ENCODE results near the gene LBHD2. TPM values are rescaled to one million over a fixed set of nuclear protein-coding genes. Genes with fewer than 3 reads are reported as not detected.
A peak's percentile ranks its signal among the peaks of the same experiment; 100 is the strongest.

LBHD2 gene
- total and polyA plus RNA-seq, 8 donors = not detected

- intact Hi-C loops (cut with DNase I) = no loop called here
- no peaks in the 10 kb centered on the region for H3K36me3 ChIP-seq
- no peaks in the 10 kb centered on the region for H3K9me3 ChIP-seq
- peak in 2 of 4 donors; percentile 65 to 75 for DNase-seq
- ATAC-seq = peak; percentile 6
- H3K27me3 ChIP-seq = peaks cover 0 to 37% of the 10 kb centered on the region in 2 donors
- H3K27ac ChIP-seq = peak within 1 kb of the TSS; percentile 26 to 60
- peak within 1 kb of the TSS in 1 of 2 donors; percentile 19 for H3K4me3 ChIP-seq
- TF ChIP-seq CTCF (IDR thresholded peaks at IDR 0.05) = no peak
- peaks cover 3 to 23% of the 10 kb centered on the region in 2 donors for H3K4me1 ChIP-seq
These were observed 10.6 kb downstream of the LBHD2 start, which contains the start of gene EXOC3L4 for GRCh38 chr14:103094406-103095209. Gene EXOC3L4, plus strand, starts transcription at chr14:103094725. Its CDS starts 5,495 bp downstream, at chr14:103100220.

- peaks cover 0 to 42% of the 10 kb centered on the region in 2 donors for H3K27me3 ChIP-seq
- no peaks in the 10 kb centered on the region for H3K9me3 ChIP-seq
- no peak for ATAC-seq
- intact Hi-C loops (cut with DNase I) = no loop called here
- no peak overlapping the region for H3K27ac ChIP-seq
- peak in 1 of 4 donors; percentile 59 for DNase-seq
- no peak for TF ChIP-seq CTCF (IDR thresholded peaks at IDR 0.05)
- H3K36me3 ChIP-seq = no peaks in the 10 kb centered on the region
- H3K4me1 ChIP-seq = peaks cover 3 to 23% of the 10 kb centered on the region in 2 donors
- H3K4me3 ChIP-seq = peak overlapping the region in 1 of 2 donors; percentile 19
These were observed 11.3 kb downstream of the LBHD2 start for GRCh38 chr14:103095210-103095778.

GRCh38 chr14:103096387-103096786 lies 12.4 kb downstream of the LBHD2 start:
- DNase-seq (no peak), ATAC-seq (no peak)
- no peaks in the 10 kb centered on the region for H3K36me3 ChIP-seq
- H3K4me1 ChIP-seq = peaks cover 0 to 17% of the 10 kb centered on the region in 2 donors
- no peaks in the 10 kb centered on the region for H3K9me3 ChIP-seq
- no peak overlapping the region for H3K4me3 ChIP-seq
- no peak for TF ChIP-seq CTCF (IDR thresholded peaks at IDR 0.05)
- peaks cover 0 to 42% of the 10 kb centered on the region in 2 donors for H3K27me3 ChIP-seq
- intact Hi-C loops (cut with DNase I) = no loop called here
- H3K27ac ChIP-seq = no peak overlapping the region

GRCh38 chr14:103097244-103097993 lies 13.4 kb downstream of the LBHD2 start:
- DNase-seq = peak in 1 of 4 donors; percentile 61
- ATAC-seq = no peak
- Histone ChIP-seq H3K27ac (no peak overlapping the region), H3K27me3 (peaks cover 9 to 47% of the 10 kb centered on the region in 2 donors), H3K36me3 (no peaks in the 10 kb centered on the region), H3K9me3 (no peaks in the 10 kb centered on the region), H3K4me3 (no peak overlapping the region), H3K4me1 (peaks cover 0 to 18% of the 10 kb centered on the region in 2 donors)
- TF ChIP-seq CTCF (IDR thresholded peaks at IDR 0.05) = no peak
- intact Hi-C loops (cut with DNase I) = no loop called here
